GM19193 (cell line): Measurements from ENCODE around the gene PCK2.

Experiments
- POLR2A ChIP-seq: IDR thresholded peaks from 4 replicates; pipeline ENCODE4 v1.6.1; 2011; ENCODE audit not compliant: insufficient read depth, insufficient read length; ENCODE audit errors: extremely low read depth

PCK2 gene

GRCh38 chr14:24095271-24096068, 1.4 kb downstream of the PCK2 start:
- TF ChIP-seq POLR2A: peak; percentile 98

DNA sequence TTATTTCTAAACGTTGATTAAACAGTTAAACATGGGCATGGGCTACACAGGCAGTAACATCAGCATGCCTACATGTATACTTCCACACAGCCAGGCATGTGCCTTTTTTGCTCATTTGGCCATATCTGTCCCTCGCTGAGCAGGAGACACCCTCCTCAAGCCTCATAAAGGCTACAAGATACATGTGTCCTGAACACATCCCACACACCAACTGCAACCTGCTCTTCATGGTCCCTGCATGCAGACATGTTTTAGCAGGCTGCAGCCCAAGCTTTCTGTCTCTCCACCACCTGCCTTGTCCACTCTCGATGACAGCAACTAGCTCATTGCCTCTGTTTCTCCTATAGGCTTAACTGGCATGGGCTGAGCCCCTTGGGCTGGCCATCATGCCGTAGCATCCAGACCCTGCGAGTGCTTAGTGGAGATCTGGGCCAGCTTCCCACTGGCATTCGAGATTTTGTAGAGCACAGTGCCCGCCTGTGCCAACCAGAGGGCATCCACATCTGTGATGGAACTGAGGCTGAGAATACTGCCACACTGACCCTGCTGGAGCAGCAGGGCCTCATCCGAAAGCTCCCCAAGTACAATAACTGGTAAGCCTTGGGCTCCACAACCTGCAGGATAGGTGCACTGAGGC, 2.6 kb downstream of the PCK2 start:
- TF ChIP-seq POLR2A: no peak

- TF ChIP-seq POLR2A: no peak
Measured at GRCh38 chr14:24098229-24098926, 4.3 kb downstream of the PCK2 start.

GRCh38 chr14:24098927-24099813, 5.1 kb downstream of the PCK2 start:
- TF ChIP-seq POLR2A: no peak

DNA sequence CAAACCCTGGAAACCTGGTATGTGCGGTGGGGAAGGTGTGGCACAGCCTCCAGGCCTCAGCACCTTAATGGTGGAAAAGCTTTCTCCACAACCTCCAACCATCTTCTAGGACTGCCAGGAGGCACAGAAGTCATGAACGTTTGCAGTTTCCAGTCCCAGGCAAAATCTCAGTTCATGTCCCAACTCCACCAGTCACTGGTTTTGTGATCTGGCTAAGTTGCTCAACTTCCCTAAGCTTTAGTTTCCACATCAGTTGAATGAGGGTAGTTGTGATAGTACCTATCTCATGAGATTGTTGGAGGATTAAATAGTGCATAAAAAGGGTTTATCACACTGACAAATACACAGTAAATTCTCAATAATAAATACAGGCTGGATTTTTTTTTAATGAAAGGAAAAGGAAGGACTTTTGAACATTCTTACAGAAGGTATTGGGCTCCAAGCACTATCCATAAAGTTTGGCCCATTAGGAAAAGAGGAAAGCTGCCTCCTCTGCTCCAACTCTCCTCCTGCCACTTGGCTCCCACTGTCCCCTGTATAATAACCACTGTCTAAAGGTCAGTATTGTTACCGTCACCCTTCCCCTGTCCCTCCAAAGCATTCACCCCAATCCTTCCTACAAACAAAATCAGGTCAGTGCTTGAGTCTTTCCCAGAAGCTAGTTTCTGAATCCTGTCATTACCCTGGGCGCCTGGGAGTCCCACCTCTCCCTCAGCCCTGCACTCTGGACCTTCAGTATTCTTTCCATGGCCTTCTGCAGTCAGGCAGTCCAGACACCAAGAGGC, 6.3 kb downstream of the PCK2 start:
- no peak for TF ChIP-seq POLR2A

- no peak for TF ChIP-seq POLR2A
Measured at GRCh38 chr14:24100982-24101494, 6.9 kb downstream of the PCK2 start.

- TF ChIP-seq POLR2A: no peak
Measured at GRCh38 chr14:24102357-24103048, 8.4 kb downstream of the PCK2 start.

DNA sequence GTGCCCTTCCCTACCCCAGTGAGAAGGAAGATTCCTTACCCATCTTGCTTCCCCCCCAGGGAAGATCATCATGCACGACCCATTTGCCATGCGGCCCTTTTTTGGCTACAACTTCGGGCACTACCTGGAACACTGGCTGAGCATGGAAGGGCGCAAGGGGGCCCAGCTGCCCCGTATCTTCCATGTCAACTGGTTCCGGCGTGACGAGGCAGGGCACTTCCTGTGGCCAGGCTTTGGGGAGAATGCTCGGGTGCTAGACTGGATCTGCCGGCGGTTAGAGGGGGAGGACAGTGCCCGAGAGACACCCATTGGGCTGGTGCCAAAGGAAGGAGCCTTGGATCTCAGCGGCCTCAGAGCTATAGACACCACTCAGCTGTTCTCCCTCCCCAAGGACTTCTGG, 9.3 kb downstream of the PCK2 start:
- TF ChIP-seq POLR2A: no peak

DNA sequence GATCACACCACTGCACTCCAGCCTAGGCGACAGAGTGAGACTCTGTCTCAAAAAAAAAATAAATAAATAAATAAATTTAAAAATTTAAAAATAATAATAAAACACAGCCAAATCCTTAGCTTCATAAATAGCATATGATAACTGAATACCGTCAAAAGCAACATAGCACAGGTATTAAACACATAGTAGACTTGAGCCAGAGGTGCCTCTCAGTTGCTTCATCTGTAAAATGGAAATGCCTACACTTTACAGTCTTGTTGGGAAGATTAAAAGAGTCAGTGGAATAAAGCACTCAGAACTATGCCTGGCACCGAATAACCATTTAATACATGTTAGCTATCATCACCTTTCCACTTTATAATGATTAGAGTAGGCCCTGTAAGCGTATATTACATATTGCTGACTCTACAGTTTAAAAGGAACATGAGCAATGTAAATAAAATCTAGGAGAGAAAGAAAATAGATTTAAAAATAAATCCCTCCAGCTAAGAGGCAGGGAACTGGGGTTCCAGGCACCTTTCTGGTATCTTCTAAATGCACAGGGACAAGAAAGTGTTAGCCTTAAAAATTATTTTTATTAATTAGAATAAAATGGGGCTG, 12.7 kb downstream of the PCK2 start:
- no peak for TF ChIP-seq POLR2A

- TF ChIP-seq POLR2A: no peak
Measured at GRCh38 chr14:24108336-24108874, 14.3 kb downstream of the PCK2 start.

- no peak for TF ChIP-seq POLR2A
Measured at GRCh38 chr14:24110060-24110459, 15.9 kb downstream of the PCK2 start.

DNA sequence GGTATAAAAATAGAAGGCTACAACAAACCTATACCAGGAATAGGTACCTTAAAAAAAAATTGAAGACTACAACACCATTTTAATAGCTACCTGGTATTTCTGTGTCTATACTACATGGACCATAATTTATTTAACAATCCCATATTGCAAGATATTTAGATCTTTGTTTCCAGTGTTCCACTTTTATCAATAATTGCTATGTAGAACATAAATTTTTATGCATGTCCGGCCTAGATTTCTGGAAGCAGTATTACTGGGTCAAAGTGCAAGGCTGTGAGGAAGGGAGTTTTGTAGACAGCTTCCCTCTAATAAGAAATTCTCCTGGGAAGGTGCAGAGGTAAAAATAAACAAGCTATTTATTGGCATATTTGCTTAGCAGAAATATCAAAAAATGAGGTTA, 16.4 kb downstream of the PCK2 start:
- no peak for TF ChIP-seq POLR2A

- no peak for TF ChIP-seq POLR2A
Measured at GRCh38 chr14:24113379-24113800, 19.3 kb downstream of the PCK2 start.
